Gastroesophageal sphincter (tissue), 3 donors: ENCODE measurements around the gene BATF.

ENCODE experiments used
- POLR2A ChIP-seq, 2 donors: fragments of 450-650 bp; IDR thresholded peaks; one replicate each; pipeline ENCODE4 v1.6.1; 2017; ENCODE audit warnings: antibody characterized with exemption in 2 of 2, mild to moderate bottlenecking in 2 of 2, moderate library complexity in 1 of 2
- POLR2AphosphoS5 ChIP-seq: sonication (generic); formaldehyde crosslinking; IDR thresholded peaks from one replicate; pipeline ENCODE4 v1.6.1; 2017; ENCODE audit warnings: antibody characterized with exemption
- TF ChIP-seq, protein P1 (sequence below), 4 experiments: fragments of 200-600 bp in 2 of 4; fragments of 450-650 bp in 2 of 4; sonication (generic) in 1 of 4; IDR thresholded peaks; one replicate each; pipeline ENCODE4 v1.5.1; 2017 to 2019; ENCODE audit warnings: antibody characterized with exemption in 4 of 4, mild to moderate bottlenecking in 2 of 4, moderate library complexity in 2 of 4

DNA sequence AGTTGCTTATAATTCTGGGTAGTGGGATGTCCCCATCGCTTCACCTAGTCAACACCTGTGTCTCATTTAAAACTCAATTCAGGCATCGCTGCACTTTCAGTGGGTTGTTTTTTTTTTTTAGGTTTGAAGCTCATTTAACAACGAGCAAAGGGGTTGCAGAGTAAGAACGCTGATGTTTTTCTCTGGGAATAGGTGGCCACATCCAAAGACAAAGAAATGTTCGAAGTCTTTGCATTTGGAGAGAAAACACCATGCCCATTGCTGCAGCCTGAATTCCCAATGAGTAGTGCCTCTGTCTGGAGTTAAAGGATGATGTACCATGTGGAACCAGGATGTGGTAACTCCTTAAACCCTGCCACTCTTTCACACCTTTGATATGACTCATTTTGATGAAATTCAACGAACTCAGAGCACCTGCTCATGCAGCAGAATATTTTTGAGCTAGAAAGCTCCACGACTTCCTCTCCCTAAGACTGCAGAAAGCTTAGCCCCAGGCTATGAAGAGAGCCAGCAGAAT is 35.1 kb upstream of the BATF start:
- TF ChIP-seq, protein P1, sequence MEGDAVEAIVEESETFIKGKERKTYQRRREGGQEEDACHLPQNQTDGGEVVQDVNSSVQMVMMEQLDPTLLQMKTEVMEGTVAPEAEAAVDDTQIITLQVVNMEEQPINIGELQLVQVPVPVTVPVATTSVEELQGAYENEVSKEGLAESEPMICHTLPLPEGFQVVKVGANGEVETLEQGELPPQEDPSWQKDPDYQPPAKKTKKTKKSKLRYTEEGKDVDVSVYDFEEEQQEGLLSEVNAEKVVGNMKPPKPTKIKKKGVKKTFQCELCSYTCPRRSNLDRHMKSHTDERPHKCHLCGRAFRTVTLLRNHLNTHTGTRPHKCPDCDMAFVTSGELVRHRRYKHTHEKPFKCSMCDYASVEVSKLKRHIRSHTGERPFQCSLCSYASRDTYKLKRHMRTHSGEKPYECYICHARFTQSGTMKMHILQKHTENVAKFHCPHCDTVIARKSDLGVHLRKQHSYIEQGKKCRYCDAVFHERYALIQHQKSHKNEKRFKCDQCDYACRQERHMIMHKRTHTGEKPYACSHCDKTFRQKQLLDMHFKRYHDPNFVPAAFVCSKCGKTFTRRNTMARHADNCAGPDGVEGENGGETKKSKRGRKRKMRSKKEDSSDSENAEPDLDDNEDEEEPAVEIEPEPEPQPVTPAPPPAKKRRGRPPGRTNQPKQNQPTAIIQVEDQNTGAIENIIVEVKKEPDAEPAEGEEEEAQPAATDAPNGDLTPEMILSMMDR (IDR thresholded peaks at IDR 0.05), result no peak
- TF ChIP-seq POLR2A (IDR thresholded peaks at IDR 0.05), result no peak
- no peak for TF ChIP-seq POLR2AphosphoS5
